HEK293 (cell line): ENCODE measurements around the gene ZCCHC24.

Experiments
- CTCF ChIA-PET: fragments of 350-600 bp; formaldehyde crosslinking; extraction: SDS; loops from one replicate; lab custom pipeline; 2021; ENCODE audit warnings: antibody characterized with exemption; lab: Yijun Ruan, JAX
- POLR2A ChIA-PET: fragments of 300-600 bp; formaldehyde crosslinking; extraction: SDS; loops from one replicate; lab custom pipeline; 2020; ENCODE audit warnings: antibody characterized with exemption, inconsistent platforms; lab: Yijun Ruan, JAX
- H3K27ac ChIP-seq: fragments of 200-500 bp; sonication (Bioruptor generic); 2 replicates; pipeline ENCODE4 v1.5.1; 2014; ENCODE audit warnings: low read depth, low read length, control low read depth, inconsistent platforms; ENCODE audit errors: extremely low read depth
- H3K36me3 ChIP-seq, 2 experiments: fragments of 200-500 bp in 1 of 2; sonication (Bioruptor generic) in 1 of 2; 1 replicate in 1 of 2; 2 replicates in 1 of 2; pipeline ENCODE4 v1.5.1; 2014 to 2017; ENCODE audit warnings: inconsistent platforms in 2 of 2, low read length in 2 of 2; ENCODE audit not compliant: control insufficient read depth in 2 of 2, insufficient read depth in 1 of 2
- H3K4me1 ChIP-seq: fragments of 200-500 bp; sonication (Bioruptor generic); 2 replicates; pipeline ENCODE4 v1.5.1; 2014; ENCODE audit warnings: mild to moderate bottlenecking, low read length, inconsistent platforms; ENCODE audit not compliant: control insufficient read depth, insufficient read depth
- H3K4me3 ChIP-seq: 2 replicates; pipeline ENCODE4 v1.5.1; 2011; ENCODE audit warnings: low read depth, mild to moderate bottlenecking, control low read depth, low read length, moderate library complexity
- H3K9me3 ChIP-seq: fragments of 200-500 bp; sonication (Bioruptor generic); 2 replicates; pipeline ENCODE4 v1.5.1; 2014; ENCODE audit warnings: low read depth, low read length, inconsistent platforms; ENCODE audit not compliant: control insufficient read depth, insufficient read depth
- FEZF1 ChIP-seq: fragments of 450-650 bp; formaldehyde crosslinking; IDR thresholded peaks from 2 replicates; pipeline ENCODE4 v1.5.1; 2016; ENCODE audit warnings: missing biosample characterization, missing genetic modification characterization
- GLIS1 ChIP-seq: fragments of 450-650 bp; formaldehyde crosslinking; IDR thresholded peaks from 2 replicates; pipeline ENCODE4 v1.5.1; 2016; ENCODE audit warnings: missing biosample characterization, missing genetic modification characterization
- GLIS2 ChIP-seq: fragments of 450-650 bp; formaldehyde crosslinking; IDR thresholded peaks from 2 replicates; pipeline ENCODE4 v1.5.1; 2016; ENCODE audit warnings: missing biosample characterization, missing genetic modification characterization
- ZBTB48 ChIP-seq: fragments of 450-650 bp; formaldehyde crosslinking; IDR thresholded peaks from 2 replicates; pipeline ENCODE4 v1.5.1; 2016; ENCODE audit warnings: missing biosample characterization, missing genetic modification characterization
- ZIC2 ChIP-seq: fragments of 450-650 bp; formaldehyde crosslinking; IDR thresholded peaks from 2 replicates; pipeline ENCODE4 v1.5.1; 2016; ENCODE audit warnings: missing biosample characterization, missing genetic modification characterization
- ZNF138 ChIP-seq: fragments of 450-650 bp; formaldehyde crosslinking; IDR thresholded peaks from 2 replicates; pipeline ENCODE4 v1.5.1; 2016; ENCODE audit warnings: missing biosample characterization, missing genetic modification characterization, borderline replicate concordance
- ZNF140 ChIP-seq: fragments of 450-650 bp; formaldehyde crosslinking; IDR thresholded peaks from 2 replicates; pipeline ENCODE4 v1.5.1; 2016; ENCODE audit warnings: missing biosample characterization, missing genetic modification characterization
- ZNF157 ChIP-seq: fragments of 450-650 bp; formaldehyde crosslinking; IDR thresholded peaks from 2 replicates; pipeline ENCODE4 v1.5.1; 2016; ENCODE audit warnings: missing biosample characterization, missing genetic modification characterization
- ZNF19 ChIP-seq: fragments of 450-650 bp; formaldehyde crosslinking; IDR thresholded peaks from 2 replicates; pipeline ENCODE4; 2016; ENCODE audit warnings: missing biosample characterization, missing genetic modification characterization, low read depth
- ZNF202 ChIP-seq: fragments of 450-650 bp; formaldehyde crosslinking; IDR thresholded peaks from 2 replicates; pipeline ENCODE4 v1.5.1; 2016; ENCODE audit warnings: missing biosample characterization, missing genetic modification characterization, borderline replicate concordance
- ZNF223 ChIP-seq: fragments of 450-650 bp; formaldehyde crosslinking; IDR thresholded peaks from 2 replicates; pipeline ENCODE4 v1.5.1; 2016; ENCODE audit warnings: missing biosample characterization, missing genetic modification characterization
- ZNF335 ChIP-seq: fragments of 450-650 bp; formaldehyde crosslinking; conservative IDR thresholded peaks from 2 replicates; pipeline ENCODE4 v1.5.1; 2016; ENCODE audit warnings: missing biosample characterization, missing genetic modification characterization
- ZNF555 ChIP-seq: fragments of 450-650 bp; formaldehyde crosslinking; conservative IDR thresholded peaks from 2 replicates; pipeline ENCODE4 v1.5.1; 2017; ENCODE audit warnings: missing biosample characterization, mild to moderate bottlenecking, missing genetic modification characterization, inconsistent platforms
- ZNF561 ChIP-seq: fragments of 450-650 bp; IDR thresholded peaks from 2 replicates; pipeline ENCODE4 v1.5.1; 2018; ENCODE audit warnings: missing biosample characterization, missing genetic modification characterization, borderline replicate concordance
- ZNF585B ChIP-seq: fragments of 450-650 bp; formaldehyde crosslinking; IDR thresholded peaks from 2 replicates; pipeline ENCODE4 v1.5.1; 2016; ENCODE audit warnings: missing biosample characterization, missing genetic modification characterization
- ZNF660 ChIP-seq: fragments of 450-650 bp; IDR thresholded peaks from 2 replicates; pipeline ENCODE4 v1.5.1; 2018; ENCODE audit warnings: missing biosample characterization, mild to moderate bottlenecking, missing genetic modification characterization
- ZNF76 ChIP-seq: fragments of 450-650 bp; formaldehyde crosslinking; IDR thresholded peaks from 2 replicates; pipeline ENCODE4; 2016; ENCODE audit warnings: low read depth, missing biosample characterization, missing genetic modification characterization, borderline replicate concordance
- ZNF785 ChIP-seq: fragments of 450-650 bp; formaldehyde crosslinking; IDR thresholded peaks from 2 replicates; pipeline ENCODE4 v1.5.1; 2016; ENCODE audit warnings: missing biosample characterization, missing genetic modification characterization
- TF ChIP-seq, protein P1 (sequence below): fragments of 450-650 bp; formaldehyde crosslinking; IDR thresholded peaks from 2 replicates; pipeline ENCODE4 v1.5.1; 2016; ENCODE audit warnings: missing biosample characterization, missing genetic modification characterization
- TF ChIP-seq, protein P2 (sequence below): fragments of 450-650 bp; formaldehyde crosslinking; IDR thresholded peaks from 2 replicates; pipeline ENCODE4 v1.5.1; 2016; ENCODE audit warnings: missing biosample characterization, missing genetic modification characterization
- TF ChIP-seq, protein P3 (sequence below): fragments of 450-650 bp; formaldehyde crosslinking; IDR thresholded peaks from 2 replicates; pipeline ENCODE4 v1.5.1; 2017; ENCODE audit warnings: missing biosample characterization, mild to moderate bottlenecking, missing genetic modification characterization, moderate library complexity
- TF ChIP-seq, protein P4 (sequence below): fragments of 450-650 bp; formaldehyde crosslinking; IDR thresholded peaks from 2 replicates; pipeline ENCODE4 v1.5.1; 2016; ENCODE audit warnings: missing biosample characterization, missing genetic modification characterization
- TF ChIP-seq, protein P5 (sequence below): fragments of 450-650 bp; formaldehyde crosslinking; IDR thresholded peaks from 2 replicates; pipeline ENCODE4 v1.5.1; 2016; ENCODE audit warnings: missing biosample characterization, missing genetic modification characterization
- TF ChIP-seq, protein P6 (sequence below): fragments of 450-650 bp; formaldehyde crosslinking; conservative IDR thresholded peaks from 2 replicates; pipeline ENCODE4 v1.5.1; 2016; ENCODE audit warnings: low read depth, missing biosample characterization, missing genetic modification characterization

Gene ZCCHC24

DNA sequence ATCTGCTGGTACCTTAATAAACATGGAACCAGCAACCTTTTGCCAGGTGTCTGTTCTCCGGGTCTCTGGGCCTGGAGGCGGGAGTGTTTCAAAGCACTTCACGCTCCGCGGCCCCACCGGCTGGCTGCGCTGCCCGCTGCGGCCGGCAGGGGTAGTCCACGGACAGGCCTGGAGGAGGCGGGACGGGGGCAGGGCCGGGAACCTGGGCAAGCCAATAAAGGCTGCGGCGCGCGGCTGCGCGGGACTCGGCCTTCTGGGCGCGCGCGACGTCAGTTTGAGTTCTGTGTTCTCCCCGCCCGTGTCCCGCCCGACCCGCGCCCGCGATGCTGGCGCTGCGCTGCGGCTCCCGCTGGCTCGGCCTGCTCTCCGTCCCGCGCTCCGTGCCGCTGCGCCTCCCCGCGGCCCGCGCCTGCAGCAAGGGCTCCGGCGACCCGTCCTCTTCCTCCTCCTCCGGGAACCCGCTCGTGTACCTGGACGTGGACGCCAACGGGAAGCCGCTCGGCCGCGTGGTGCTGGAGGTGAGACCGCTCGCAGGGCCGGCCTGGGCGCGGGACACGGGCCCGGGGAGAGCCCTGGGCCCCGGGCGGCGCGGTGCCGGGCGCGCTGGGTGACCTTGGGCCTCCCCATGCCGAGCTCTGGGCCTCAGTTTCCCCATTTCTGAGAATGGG, 98.1 kb downstream of the ZCCHC24 start, which contains the start of gene PPIF (continued):
- TF ChIP-seq ZNF585B (tag by site-specific recombination), result no peak
- no peak for TF ChIP-seq ZNF202 (tag by site-specific recombination)
- TF ChIP-seq ZBTB48 (tag by site-specific recombination), result no peak
- TF ChIP-seq, protein P1, sequence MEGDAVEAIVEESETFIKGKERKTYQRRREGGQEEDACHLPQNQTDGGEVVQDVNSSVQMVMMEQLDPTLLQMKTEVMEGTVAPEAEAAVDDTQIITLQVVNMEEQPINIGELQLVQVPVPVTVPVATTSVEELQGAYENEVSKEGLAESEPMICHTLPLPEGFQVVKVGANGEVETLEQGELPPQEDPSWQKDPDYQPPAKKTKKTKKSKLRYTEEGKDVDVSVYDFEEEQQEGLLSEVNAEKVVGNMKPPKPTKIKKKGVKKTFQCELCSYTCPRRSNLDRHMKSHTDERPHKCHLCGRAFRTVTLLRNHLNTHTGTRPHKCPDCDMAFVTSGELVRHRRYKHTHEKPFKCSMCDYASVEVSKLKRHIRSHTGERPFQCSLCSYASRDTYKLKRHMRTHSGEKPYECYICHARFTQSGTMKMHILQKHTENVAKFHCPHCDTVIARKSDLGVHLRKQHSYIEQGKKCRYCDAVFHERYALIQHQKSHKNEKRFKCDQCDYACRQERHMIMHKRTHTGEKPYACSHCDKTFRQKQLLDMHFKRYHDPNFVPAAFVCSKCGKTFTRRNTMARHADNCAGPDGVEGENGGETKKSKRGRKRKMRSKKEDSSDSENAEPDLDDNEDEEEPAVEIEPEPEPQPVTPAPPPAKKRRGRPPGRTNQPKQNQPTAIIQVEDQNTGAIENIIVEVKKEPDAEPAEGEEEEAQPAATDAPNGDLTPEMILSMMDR (tag by site-specific recombination), result peak; percentile 76
- TF ChIP-seq, protein P2, sequence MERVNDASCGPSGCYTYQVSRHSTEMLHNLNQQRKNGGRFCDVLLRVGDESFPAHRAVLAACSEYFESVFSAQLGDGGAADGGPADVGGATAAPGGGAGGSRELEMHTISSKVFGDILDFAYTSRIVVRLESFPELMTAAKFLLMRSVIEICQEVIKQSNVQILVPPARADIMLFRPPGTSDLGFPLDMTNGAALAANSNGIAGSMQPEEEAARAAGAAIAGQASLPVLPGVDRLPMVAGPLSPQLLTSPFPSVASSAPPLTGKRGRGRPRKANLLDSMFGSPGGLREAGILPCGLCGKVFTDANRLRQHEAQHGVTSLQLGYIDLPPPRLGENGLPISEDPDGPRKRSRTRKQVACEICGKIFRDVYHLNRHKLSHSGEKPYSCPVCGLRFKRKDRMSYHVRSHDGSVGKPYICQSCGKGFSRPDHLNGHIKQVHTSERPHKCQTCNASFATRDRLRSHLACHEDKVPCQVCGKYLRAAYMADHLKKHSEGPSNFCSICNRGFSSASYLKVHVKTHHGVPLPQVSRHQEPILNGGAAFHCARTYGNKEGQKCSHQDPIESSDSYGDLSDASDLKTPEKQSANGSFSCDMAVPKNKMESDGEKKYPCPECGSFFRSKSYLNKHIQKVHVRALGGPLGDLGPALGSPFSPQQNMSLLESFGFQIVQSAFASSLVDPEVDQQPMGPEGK, result peak; percentile 49; the same call in 1 of the 2 replicates
- TF ChIP-seq ZNF555 (tag by site-specific recombination), result no peak
- TF ChIP-seq ZNF19 (tag by site-specific recombination), result no peak
- 0 out of 2 replicates have a peak, but pooled peaks have one; percentile 47 for TF ChIP-seq ZNF561 (tag by site-specific recombination)
- peak; percentile 37; the same call in 1 of the 2 replicates for TF ChIP-seq ZNF660
- no peak for TF ChIP-seq ZNF140 (tag by site-specific recombination)
- TF ChIP-seq, protein P3, sequence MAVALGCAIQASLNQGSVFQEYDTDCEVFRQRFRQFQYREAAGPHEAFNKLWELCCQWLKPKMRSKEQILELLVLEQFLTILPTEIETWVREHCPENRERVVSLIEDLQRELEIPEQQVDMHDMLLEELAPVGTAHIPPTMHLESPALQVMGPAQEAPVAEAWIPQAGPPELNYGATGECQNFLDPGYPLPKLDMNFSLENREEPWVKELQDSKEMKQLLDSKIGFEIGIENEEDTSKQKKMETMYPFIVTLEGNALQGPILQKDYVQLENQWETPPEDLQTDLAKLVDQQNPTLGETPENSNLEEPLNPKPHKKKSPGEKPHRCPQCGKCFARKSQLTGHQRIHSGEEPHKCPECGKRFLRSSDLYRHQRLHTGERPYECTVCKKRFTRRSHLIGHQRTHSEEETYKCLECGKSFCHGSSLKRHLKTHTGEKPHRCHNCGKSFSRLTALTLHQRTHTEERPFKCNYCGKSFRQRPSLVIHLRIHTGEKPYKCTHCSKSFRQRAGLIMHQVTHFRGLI (tag by site-specific recombination), result peak; percentile 24; the same call in 1 of the 2 replicates
- TF ChIP-seq, protein P4, sequence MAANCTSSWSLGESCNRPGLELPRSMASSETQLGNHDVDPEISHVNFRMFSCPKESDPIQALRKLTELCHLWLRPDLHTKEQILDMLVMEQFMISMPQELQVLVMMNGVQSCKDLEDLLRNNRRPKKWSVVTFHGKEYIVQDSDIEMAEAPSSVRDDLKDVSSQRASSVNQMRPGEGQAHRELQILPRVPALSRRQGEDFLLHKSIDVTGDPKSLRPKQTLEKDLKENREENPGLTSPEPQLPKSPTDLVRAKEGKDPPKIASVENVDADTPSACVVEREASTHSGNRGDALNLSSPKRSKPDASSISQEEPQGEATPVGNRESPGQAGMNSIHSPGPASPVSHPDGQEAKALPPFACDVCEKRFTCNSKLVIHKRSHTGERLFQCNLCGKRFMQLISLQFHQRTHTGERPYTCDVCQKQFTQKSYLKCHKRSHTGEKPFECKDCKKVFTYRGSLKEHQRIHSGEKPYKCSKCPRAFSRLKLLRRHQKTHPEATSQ (tag by site-specific recombination), result no peak
- no peak for TF ChIP-seq ZNF157 (tag by site-specific recombination)
- TF ChIP-seq ZNF76, result no peak; the same call in 1 of the 2 replicates
- TF ChIP-seq, protein P5, sequence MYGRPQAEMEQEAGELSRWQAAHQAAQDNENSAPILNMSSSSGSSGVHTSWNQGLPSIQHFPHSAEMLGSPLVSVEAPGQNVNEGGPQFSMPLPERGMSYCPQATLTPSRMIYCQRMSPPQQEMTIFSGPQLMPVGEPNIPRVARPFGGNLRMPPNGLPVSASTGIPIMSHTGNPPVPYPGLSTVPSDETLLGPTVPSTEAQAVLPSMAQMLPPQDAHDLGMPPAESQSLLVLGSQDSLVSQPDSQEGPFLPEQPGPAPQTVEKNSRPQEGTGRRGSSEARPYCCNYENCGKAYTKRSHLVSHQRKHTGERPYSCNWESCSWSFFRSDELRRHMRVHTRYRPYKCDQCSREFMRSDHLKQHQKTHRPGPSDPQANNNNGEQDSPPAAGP, result peak; percentile 74; the same call in 1 of the 2 replicates
- TF ChIP-seq ZNF138, result no peak

DNA sequence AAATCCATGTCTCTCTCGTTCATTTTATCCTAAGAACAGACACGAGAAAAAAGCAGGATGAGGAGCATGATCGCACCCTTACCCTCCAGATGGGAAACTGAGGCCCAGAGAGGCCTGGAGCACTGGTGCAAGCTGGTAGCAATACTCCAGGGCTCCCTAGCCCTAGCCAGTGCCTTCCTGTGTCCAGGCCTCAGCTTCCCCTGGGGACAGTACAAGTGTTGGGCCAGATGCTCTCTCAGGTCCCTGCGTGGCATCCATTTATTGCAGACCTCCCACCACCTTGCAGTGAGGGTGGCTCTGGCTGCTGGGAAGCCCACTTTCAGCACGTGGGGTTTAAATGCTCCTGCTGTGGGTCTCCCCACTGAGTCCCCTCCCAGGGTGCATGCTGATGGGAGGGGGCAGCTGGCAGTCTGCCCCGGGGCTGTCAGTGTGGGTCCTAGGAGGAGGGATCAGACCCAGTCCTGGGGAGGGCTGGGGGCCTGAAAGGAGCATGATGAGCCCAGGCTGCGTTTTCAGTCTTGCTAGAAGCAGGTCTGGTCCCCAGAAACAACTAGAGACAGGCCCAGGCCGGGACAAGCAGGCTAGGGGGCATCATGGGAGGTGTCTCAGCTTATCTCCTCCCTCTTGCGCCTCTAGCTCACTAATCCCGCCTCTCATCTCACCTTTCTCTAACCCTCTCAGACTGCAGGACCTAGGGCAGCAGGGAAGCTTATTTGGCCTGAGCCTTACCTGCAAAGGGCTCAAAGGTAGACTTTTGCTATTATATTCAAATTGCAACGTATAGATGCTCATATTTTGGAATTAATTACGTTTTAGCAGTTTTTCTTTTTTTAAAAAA, 98.8 kb downstream of the ZCCHC24 start:
- ChIA-PET CTCF (interaction anchor here (0.9 to 2.6 kb wide), 4 partner anchors 10 to 15 kb away, joined by 3 to 8 read pairs (median 4); no protein-coding TSS in a partner anchor), POLR2A (interaction anchor here (2.0 kb wide), 1 partner anchor 9 kb away, joined by 6 read pairs; no protein-coding TSS in a partner anchor)
- no peaks in the 10 kb centered on the region for H3K4me1 ChIP-seq
- H3K27ac ChIP-seq, result no peak overlapping the region
- no peaks in the 10 kb centered on the region for H3K9me3 ChIP-seq
- peaks cover 0 to 34% of the 10 kb centered on the region in 2 experiments; a peak in 1 of 3 replicates for H3K36me3 ChIP-seq
- no peak for TF ChIP-seq ZNF223 (tag by site-specific recombination)
- peak; percentile 100 for TF ChIP-seq ZIC2 (tag by site-specific recombination)
- TF ChIP-seq GLIS2 (tag by site-specific recombination), result peak; percentile 68
- no peak for TF ChIP-seq ZNF785 (tag by site-specific recombination)
- TF ChIP-seq, protein P6, sequence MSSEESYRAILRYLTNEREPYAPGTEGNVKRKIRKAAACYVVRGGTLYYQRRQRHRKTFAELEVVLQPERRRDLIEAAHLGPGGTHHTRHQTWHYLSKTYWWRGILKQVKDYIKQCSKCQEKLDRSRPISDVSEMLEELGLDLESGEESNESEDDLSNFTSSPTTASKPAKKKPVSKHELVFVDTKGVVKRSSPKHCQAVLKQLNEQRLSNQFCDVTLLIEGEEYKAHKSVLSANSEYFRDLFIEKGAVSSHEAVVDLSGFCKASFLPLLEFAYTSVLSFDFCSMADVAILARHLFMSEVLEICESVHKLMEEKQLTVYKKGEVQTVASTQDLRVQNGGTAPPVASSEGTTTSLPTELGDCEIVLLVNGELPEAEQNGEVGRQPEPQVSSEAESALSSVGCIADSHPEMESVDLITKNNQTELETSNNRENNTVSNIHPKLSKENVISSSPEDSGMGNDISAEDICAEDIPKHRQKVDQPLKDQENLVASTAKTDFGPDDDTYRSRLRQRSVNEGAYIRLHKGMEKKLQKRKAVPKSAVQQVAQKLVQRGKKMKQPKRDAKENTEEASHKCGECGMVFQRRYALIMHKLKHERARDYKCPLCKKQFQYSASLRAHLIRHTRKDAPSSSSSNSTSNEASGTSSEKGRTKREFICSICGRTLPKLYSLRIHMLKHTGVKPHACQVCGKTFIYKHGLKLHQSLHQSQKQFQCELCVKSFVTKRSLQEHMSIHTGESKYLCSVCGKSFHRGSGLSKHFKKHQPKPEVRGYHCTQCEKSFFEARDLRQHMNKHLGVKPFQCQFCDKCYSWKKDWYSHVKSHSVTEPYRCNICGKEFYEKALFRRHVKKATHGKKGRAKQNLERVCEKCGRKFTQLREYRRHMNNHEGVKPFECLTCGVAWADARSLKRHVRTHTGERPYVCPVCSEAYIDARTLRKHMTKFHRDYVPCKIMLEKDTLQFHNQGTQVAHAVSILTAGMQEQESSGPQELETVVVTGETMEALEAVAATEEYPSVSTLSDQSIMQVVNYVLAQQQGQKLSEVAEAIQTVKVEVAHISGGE (tag by site-specific recombination), result 0 out of 2 replicates have a peak, but pooled peaks have one; percentile 36
- TF ChIP-seq GLIS1 (tag by site-specific recombination), result peak; percentile 99
- peak; percentile 56 for TF ChIP-seq ZNF335 (tag by site-specific recombination)
- TF ChIP-seq FEZF1, result no peak
- TF ChIP-seq, all 188 proteins: peak for 5
- H3K4me3 ChIP-seq, result no peak overlapping the region
